Measurements from ENCODE around the gene CX3CR1.

CX3CR1 gene

GRCh38 chr3:39221141-39221530 lies 58.7 kb downstream of the CX3CR1 start:
- Histone ChIP-seq H3K27ac (ENCODE audit: low read length) (no peak overlapping the region), H3K4me3 (ENCODE audit: low read length) (no peak overlapping the region), H3K9ac (ENCODE audit: low read length) (no peak overlapping the region), H3K4me2 (ENCODE audit: low read length) (peak overlapping the region; percentile 23), H3K9me3 (ENCODE audit: insufficient read depth, low read length) (no peaks in the 10 kb centered on the region), H3K36me3 (replicated peaks; ENCODE audit: low read depth, low read length) (no peaks in the 10 kb centered on the region), H2AFZ (ENCODE audit: low read depth, low read length) (no peak overlapping the region), H3K4me1 (ENCODE audit: low read length) (peaks cover 54% of the 10 kb centered on the region), H4K20me1 (ENCODE audit: insufficient read depth, low read length) (no peaks in the 10 kb centered on the region), H3K79me2 (ENCODE audit: low read length) (no peaks in the 10 kb centered on the region), H3K27me3 (ENCODE audit: low read depth, low read length) (peaks cover 8% of the 10 kb centered on the region; the same call in 1 of the 2 replicates)
- no peak for TF ChIP-seq CTCF (IDR thresholded peaks at IDR 0.05; ENCODE audit: low read depth, low read length)
- TF ChIP-seq EZH2phosphoT487 (IDR thresholded peaks at IDR 0.05; ENCODE audit: low read depth) = no peak

DNA sequence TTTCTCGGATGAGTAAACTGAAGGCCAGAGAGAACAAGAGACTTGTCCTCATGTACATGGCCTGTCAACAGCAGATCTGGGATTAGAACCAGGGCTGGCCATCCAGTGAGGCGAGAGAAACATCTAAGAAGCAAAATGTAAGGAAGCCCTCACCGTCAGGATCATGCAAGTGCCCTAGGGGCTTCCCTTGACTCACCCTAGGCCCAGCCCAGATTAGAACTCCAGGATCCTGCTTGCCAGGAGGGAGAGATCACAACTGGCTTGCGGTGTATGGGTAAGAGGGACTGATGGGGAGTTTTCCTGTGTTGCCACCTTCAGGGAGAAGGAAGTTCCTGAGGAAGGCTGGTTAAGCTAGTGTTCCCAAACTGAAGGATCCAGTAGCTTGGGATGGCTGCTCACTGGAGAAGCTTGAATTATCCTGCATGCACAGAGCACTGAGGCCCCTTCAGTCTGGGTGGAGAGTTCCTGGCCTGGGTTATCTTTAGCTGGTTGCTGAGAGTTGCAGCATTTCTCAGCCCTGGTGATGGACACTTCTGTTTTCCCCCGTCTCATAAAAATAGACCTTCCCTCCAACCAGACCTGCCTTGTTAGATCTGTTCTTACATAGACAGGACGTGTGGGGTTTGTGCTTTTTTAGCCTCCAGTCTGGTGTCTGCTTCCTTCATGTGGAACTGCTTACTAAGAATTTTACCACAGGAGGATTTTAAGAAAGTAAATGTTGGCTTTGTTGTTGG lies 59.3 kb downstream of the CX3CR1 start:
- H3K4me2 ChIP-seq (ENCODE audit: low read length) = peak overlapping the region; percentile 23
- H3K27me3 ChIP-seq (ENCODE audit: low read depth, low read length) = peaks cover 6% of the 10 kb centered on the region; the same call in 1 of the 2 replicates
- H3K4me1 ChIP-seq (ENCODE audit: low read length) = peaks cover 55% of the 10 kb centered on the region
- H3K9me3 ChIP-seq (ENCODE audit: insufficient read depth, low read length) = no peaks in the 10 kb centered on the region
- H2AFZ ChIP-seq (ENCODE audit: low read depth, low read length) = no peak overlapping the region
- H3K79me2 ChIP-seq (ENCODE audit: low read length) = no peaks in the 10 kb centered on the region
- no peaks in the 10 kb centered on the region for H4K20me1 ChIP-seq (ENCODE audit: insufficient read depth, low read length)
- TF ChIP-seq EZH2phosphoT487 (IDR thresholded peaks at IDR 0.05; ENCODE audit: low read depth) = no peak
- TF ChIP-seq CTCF (IDR thresholded peaks at IDR 0.05; ENCODE audit: low read depth, low read length) = no peak
- no peaks in the 10 kb centered on the region for H3K36me3 ChIP-seq (replicated peaks; ENCODE audit: low read depth, low read length)
- no peak overlapping the region for H3K4me3 ChIP-seq (ENCODE audit: low read length)
- H3K9ac ChIP-seq (ENCODE audit: low read length) = no peak overlapping the region
- no peak overlapping the region for H3K27ac ChIP-seq (ENCODE audit: low read length)

- no peak overlapping the region for H3K4me2 ChIP-seq (ENCODE audit: low read length)
- H3K36me3 ChIP-seq (replicated peaks; ENCODE audit: low read depth, low read length) = no peaks in the 10 kb centered on the region
- no peak overlapping the region for H3K9ac ChIP-seq (ENCODE audit: low read length)
- H3K79me2 ChIP-seq (ENCODE audit: low read length) = no peaks in the 10 kb centered on the region
- no peak overlapping the region for H3K4me3 ChIP-seq (ENCODE audit: low read length)
- H3K27ac ChIP-seq (ENCODE audit: low read length) = no peak overlapping the region
- TF ChIP-seq EZH2phosphoT487 (IDR thresholded peaks at IDR 0.05; ENCODE audit: low read depth) (no peak), CTCF (IDR thresholded peaks at IDR 0.05; ENCODE audit: low read depth, low read length) (no peak)
- H2AFZ ChIP-seq (ENCODE audit: low read depth, low read length) = no peak overlapping the region
- H3K4me1 ChIP-seq (ENCODE audit: low read length) = peaks cover 56% of the 10 kb centered on the region
- no peaks in the 10 kb centered on the region for H4K20me1 ChIP-seq (ENCODE audit: insufficient read depth, low read length)
- H3K27me3 ChIP-seq (ENCODE audit: low read depth, low read length) = no peaks in the 10 kb centered on the region
- no peaks in the 10 kb centered on the region for H3K9me3 ChIP-seq (ENCODE audit: insufficient read depth, low read length)
Measured at GRCh38 chr3:39219702-39220101, 60.1 kb downstream of the CX3CR1 start.

DNA sequence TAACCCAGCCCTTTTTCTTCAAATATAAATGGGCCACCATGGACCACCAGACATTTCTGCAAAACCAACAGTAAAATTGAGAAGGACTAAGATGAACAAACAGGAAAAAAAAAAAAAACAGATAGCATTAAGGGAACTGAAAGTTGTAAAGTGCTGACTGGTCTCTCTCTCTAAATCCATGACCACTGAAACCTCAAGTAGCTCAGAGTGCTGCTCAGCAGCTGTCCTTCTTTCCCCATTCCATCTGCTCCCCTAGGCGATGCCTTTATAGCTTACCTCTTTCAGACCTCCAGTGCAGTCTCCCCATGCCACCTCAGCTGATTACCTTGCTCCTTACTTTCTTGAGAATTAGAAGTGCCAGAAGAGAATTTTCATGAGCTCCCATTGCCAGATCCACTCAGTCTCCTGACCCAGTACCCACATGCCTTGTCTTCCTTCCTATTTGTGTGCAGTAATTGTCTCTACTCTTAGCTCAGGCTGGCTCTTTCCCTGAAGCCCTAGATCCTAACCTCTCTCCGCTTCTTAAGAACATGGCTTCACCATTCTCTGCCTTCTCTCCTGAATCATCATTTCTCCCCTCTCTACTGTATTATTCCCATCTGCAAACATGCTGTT lies 63.6 kb downstream of the CX3CR1 start:
- Histone ChIP-seq H3K9ac (ENCODE audit: low read length) (peak overlapping the region; percentile 40), H3K9me3 (ENCODE audit: insufficient read depth, low read length) (no peaks in the 10 kb centered on the region), H3K4me2 (ENCODE audit: low read length) (peak overlapping the region; percentile 82), H3K36me3 (replicated peaks; ENCODE audit: low read depth, low read length) (no peaks in the 10 kb centered on the region), H3K27me3 (ENCODE audit: low read depth, low read length) (no peaks in the 10 kb centered on the region), H3K4me3 (ENCODE audit: low read length) (peak overlapping the region; percentile 47), H3K27ac (ENCODE audit: low read length) (peak overlapping the region; percentile 66), H3K4me1 (ENCODE audit: low read length) (peaks cover 58% of the 10 kb centered on the region), H2AFZ (ENCODE audit: low read depth, low read length) (no peak overlapping the region), H3K79me2 (ENCODE audit: low read length) (no peaks in the 10 kb centered on the region), H4K20me1 (ENCODE audit: insufficient read depth, low read length) (no peaks in the 10 kb centered on the region)
- TF ChIP-seq CTCF (IDR thresholded peaks at IDR 0.05; ENCODE audit: low read depth, low read length) (no peak), EZH2phosphoT487 (IDR thresholded peaks at IDR 0.05; ENCODE audit: low read depth) (no peak)
